GM21717 (cell line): ENCODE data around the gene PNP.

ENCODE experiments used
- ATAC-seq: cut with Tn5 transposase; IDR thresholded peaks from one replicate; pipeline ENCODE4 v1.9.1; 2021; ENCODE audit warnings: mild to moderate bottlenecking, moderate library complexity; ENCODE audit not compliant: unreplicated experiment

The PNP gene

DNA sequence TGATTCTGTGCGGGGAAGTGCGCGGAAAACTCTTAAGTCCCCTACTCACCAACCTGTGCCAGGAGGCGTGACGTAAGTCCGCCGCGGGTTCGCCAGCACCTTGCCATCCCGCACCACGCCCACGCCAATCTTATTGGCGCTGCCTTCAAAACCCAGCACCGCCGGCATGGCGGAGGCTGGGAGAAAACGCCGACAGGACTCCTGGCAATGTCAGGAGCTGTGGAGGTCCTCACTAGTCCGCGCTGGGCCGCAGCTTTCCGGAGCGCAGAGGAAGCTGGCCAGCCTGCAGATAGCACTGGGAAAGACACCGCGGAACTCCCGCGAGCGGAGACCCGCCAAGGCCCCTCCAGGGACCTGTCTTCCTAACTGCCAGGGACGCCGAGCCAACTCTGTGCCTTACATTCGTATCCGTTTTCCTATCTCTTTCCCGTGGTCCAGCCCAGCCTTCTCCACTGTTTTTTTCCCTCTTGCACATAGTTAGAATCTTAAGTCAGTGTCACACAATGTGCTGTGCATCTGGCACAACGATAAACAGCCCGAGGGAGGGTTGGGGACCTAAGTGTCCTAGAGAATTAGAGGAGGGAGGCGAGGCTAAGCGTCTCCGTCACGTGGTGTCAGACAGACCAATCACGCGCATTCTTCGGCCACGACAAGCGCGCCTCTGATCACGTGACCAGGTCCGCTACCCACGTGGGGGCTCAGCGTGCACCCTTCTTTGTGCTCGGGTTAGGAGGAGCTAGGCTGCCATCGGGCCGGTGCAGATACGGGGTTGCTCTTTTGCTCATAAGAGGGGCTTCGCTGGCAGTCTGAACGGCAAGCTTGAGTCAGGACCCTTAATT, 14.5 kb upstream of the PNP start, which contains the start of the genes APEX1 and OSGEP:
APEX1 (plus strand) TSS at position 711 of the 839 bp plus-strand sequence. CDS start 420 bp downstream, outside the sequence.
OSGEP (minus strand) TSS at position 297 of the 839 bp plus-strand sequence; CDS start at position 168, 129 bp downstream.
- ATAC-seq: peak; percentile 80

DNA sequence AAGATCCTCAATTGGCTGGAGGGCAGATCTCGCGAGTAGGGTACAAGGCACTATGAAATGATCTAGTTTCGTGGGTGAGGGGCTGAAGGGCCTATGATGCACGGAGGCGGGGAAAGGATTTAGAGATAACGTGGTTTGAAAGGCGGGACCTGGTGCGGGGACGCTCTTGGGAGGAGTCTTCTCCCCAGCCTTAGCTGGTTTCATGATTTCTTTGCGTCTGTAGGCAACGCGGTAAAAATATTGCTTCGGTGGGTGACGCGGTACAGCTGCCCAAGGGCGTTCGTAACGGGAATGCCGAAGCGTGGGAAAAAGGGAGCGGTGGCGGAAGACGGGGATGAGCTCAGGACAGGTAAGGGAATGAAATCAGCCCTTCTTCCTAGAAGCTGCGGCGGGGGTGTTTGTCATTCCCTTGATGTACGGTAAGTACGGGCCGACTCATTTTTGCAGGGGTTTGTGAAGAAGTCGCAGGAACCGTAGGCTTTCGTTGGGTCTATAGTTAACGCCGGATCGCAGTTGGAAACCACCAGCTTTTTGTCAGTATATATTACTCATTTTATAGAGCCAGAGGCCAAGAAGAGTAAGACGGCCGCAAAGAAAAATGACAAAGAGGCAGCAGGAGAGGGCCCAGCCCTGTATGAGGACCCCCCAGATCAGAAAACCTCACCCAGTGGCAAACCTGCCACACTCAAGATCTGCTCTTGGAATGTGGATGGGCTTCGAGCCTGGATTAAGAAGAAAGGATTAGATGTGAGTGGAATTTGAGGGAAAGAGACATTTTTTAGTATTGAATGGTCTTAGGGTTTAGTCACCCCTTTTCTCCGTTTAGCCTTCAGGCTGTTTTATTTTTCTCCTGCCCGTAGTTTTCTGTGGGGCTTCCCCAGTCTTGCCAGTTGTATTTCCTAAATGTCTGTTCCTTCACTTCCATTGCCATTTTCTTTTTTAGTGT, 13.6 kb upstream of the PNP start:
- peak; percentile 42 for ATAC-seq

DNA sequence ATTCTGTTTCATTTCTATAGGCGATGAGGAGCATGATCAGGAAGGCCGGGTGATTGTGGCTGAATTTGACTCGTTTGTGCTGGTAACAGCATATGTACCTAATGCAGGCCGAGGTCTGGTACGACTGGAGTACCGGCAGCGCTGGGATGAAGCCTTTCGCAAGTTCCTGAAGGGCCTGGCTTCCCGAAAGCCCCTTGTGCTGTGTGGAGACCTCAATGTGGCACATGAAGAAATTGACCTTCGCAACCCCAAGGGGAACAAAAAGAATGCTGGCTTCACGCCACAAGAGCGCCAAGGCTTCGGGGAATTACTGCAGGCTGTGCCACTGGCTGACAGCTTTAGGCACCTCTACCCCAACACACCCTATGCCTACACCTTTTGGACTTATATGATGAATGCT, 12.2 kb upstream of the PNP start:
- no peak for ATAC-seq

DNA sequence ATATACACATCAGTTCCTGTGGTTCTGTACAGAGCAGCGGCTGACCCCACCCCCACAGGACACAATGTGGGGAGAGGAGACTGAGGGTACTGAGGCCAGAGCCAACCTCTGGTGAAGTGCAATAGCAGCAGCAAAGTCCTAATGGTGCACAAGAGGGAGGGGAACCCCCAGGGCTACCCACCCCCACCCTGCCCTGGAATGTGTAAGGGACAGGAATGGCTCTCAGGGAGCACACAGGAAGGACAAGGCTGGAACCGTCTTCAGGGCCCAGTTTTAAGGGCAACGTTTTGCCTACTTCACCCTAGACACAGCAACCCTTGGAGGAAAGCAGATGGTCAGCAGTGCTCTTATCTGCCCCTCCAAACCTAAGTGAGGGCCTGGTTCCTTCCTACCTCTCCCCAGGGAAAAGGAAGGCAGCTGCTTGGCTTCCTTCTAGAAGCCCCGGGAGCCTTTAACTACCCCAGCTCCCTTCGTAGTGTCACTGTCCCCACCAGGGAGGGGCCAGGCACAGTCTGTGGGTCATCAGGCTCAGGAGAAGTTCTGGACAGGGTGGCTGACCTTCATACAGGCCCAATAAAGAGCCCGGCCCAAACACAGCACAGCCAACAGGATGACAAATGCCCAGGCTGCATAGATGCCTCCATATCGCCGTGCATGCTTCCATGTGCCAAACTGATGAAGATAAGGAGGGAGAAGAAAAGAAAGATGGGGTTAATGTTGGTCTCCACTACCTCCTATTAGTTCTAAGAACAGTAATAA, 11.0 kb upstream of the PNP start:
- no peak for ATAC-seq

DNA sequence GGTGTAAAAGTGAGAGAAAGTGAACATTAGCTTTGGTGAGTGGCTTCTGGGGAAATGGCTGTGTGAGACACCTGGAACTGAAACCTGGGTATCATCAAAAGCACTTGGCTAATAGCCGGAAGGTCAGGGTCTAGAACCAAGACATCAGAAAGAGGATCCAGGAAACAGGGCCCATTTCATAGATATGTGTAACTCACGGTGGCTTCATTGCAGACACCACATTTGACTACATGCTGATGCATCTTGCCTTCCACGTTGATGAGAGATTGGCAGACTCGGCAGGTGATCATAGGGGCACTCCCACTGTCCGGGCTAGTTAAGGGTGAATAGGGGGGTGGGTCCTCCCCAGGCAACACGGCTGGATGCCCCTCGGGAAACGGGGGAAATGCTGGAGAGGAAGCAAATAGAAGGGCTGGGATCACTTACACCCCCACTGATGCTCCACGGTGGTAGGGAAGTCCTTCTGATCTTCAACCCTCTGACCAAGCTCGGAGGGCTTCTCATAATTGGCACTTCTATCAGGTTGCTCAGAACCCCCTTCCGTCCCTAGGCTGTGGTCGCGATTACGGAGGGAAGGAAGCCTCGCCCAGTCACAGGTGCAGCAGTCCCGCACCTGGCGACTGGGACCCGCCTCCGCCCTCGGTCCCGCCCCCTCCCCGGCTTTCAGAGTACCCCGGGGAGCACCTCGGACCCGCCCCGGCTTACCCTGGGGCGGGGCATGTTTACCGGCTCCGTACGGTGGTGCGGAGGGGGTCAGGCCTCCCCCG, 8.6 kb upstream of the PNP start:
- peak; percentile 6 for ATAC-seq

DNA sequence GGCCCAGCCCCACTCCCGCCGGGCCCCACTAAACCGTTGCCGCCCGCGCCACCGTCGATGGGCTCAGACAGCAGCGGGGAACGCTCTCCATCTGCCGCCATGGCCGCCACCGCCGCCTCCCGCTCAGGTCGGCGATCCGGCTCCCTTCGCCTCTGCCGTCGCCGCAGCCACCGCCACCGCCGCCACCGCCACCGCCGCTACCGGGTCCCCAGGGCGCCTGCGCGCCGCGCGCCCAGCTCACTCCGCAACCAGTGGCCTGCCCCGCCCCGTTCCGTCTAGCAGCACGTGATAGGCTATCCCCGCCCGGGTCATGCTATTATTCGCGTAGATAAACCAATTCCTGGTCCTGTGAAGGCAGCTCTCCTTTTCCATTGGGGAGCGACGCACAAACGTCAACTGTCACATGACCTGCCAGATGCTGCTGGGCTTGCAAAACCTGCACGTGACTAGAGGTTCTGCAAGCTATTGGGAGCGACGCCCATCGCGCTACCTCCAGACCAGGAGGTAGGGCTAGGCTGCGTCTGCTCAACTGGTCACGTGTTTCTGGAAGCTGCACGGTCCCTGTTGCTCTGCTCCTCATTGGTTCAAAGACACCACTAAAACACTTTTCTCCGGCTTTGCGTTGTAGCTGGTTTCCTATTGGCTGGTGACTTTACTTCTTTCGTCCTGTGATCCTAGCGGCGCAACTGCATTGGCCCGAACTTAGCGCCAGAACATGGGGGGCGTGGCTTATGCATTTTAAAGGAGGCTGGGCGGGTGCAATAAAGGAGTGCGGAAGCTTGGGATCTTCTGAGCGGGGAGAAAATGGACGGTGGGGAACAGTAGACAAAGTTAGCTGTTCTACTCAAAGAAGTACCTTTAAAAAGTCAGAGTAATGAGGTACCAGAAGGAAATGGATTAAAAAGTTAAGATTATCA, 7.7 kb upstream of the PNP start, which contains the start of gene PIP4P1:
PIP4P1 (minus strand) TSS at position 210 of the 917 bp plus-strand sequence; CDS start at position 101, 109 bp downstream.
- peak; percentile 91 for ATAC-seq

DNA sequence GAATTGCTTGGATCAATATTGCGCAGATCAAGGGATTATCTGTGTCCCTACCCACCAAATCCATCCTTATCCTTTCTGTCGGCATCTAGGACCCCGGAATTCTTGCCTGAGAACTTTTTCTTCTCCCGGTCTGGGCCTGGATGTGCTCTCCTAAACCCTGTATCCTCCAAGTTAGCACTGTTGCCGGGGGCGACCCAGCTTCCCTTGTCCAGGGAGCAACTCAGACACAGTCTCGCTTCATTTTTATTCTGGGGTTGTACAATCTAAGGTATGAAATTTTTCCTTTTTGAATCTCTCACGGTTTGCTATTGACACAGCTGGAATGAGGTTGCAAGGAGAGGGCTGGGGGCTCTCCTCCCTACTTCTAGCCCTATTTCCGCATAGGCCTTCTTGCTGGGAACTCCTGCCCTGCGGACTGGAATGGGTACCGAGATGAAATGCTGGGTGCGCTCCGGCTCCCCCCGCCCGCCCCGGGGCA, 403 bp upstream of the PNP start:
- no peak for ATAC-seq

DNA sequence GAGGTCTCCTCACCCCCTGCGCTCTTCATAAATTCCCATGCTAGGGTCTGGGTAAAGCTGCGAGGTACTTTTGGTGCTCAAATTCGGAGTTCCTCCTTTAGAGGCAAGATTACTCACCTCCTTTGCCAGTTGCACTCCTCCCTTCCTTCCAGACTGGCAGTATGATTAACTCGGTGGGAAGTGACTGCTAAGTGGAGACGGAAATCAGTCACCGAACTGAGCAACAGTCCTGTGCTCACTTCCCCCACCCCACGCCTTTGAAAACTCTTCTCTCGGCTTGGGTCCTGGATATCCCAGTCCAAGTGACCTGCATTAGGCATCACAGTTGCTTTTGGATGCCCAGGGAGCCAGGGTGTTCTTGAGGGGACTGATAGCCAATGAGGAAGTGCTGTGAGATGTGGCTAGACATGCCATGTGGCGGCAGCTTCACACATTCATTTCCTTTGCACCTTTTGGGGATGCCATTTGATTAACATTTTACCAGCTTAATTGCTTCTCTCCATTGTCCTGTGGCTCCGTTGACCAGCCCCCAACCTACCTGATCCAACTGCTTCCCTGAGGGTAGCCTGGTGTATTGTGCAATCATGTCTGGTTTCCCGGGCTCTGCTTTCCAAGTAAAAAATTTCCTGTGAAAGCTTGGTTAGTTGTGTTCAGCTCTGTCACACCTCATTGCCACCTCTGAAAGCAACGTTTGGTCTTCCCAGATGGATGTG, 840 bp downstream of the PNP start:
- peak; percentile 40 for ATAC-seq

DNA sequence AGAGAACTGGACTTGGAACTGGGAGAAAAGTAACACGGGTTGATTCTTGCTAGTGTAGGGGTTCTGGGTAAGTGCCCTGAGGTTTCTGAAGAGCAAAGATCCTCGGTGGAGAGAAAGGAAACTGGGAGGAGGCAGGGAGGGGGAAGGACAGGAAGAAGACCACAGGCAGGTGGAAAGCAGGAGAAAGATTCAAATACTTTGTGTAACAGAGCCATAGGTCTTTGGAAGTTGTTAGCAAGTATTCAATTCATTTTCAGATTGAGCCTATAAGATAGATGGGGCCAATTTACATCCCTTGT, 1.3 kb downstream of the PNP start:
- ATAC-seq: no peak

DNA sequence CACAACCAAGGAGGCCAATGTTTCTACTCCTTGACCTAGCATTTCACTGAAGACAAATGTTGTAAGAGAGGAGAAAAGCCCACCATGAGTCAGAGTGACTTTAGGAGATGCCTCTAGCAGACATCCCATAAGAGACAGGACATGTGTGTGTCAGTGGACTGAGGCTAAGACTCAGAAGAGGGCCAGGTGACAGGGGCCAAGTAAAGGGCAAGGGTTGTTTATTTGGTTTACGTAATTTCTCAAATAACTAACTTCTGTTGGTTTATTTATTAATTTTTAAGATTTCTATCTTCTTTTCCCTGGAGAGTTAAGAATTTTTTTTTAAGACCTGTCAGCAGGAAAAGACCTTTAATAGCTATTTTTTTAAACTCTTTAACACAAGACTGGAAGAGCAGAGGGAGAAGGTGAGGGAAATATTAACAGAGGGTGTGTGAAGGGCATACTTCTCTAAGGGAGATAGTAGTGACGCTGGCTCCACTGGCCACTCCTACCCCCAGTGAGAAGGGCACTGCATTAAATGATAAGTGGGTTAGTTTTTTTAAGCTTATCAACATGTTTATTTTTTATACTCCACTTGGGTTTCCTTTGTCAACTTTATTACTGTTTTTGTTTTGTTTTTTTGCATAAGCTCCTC, 3.4 kb downstream of the PNP start:
- no peak for ATAC-seq

DNA sequence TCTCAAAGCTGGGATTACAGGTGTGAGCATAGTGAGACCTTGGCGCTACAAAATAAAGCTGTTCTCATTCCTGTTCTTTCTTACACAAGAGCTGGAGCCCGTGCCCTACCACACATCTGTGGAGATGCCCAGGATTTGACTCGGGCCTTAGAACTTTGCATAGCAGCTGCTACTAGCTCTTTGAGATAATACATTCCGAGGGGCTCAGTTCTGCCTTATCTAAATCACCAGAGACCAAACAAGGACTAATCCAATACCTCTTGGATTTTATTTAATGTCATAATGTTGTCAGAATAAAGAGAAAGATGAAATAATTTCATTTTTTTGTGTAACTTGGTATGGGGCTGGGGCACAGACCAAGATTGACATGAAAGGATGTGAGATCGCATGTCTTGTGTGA, 7.6 kb downstream of the PNP start:
- no peak for ATAC-seq

DNA sequence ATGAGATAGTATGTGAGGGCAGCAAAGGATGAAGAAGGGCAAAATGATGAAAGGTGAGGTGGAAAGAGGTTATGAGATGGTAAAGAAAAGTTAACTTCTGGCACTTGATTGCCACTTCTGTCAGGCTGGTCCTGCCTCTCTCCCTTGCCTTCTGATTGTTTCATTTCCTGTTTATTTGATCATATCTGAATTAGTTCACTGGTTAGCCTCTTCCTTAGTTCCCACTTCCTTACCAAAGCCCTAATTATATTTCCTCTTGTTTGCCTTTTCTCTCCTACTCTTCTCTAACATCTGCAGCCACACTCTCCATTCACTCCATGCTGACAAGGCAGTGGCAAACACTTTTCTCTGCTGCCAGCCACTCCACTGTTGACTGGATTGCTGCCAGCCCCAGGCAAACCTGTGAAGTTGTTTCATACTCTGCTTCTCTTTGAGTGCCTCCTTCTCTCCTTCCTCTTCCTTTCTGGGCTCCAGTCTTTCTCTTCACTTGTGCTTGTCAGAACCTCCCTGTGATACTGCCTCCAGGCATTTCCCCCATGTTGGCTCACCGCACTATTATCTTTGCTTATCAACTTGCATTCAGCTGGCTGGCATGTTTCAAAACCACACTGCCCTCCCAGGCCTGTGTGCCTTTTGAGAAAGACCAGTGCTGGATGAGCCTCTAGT, 8.1 kb downstream of the PNP start:
- ATAC-seq: no peak

DNA sequence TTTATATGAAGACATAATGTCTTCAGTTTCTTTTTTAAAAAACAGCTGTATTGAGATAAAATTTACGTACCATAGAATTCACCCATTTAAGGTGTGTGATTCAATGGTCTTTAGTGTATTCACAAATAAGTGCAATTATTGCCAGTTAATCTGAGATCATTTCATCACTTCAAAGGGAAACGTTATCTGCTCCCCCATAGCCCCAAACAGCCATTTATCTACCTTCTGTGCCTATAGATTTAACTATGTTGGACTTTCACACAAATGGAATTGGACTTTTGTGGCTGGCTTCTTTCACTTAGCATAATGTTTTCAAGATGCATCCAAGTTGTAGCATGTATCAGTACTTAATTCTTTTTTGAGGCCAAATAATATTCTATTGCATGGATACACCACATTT, 9.7 kb downstream of the PNP start:
- no peak for ATAC-seq

DNA sequence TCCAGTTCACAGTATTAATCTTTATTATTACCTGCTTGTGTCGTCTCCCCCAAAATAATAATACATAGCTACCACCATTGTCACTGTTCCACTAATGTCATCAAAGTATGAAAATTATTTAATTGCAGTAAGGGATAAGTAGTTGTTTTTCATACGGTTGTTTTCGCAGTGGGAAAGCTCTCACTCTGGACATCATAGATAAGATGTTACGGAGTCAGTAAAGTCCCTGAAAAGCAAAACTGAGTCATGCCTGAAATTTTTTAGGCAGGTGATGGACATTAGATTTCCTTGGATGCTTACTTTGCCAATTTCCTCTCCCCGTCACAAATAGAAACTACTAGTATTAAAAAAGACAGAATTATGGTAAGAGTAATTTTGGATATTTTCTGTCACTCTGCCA, 13.2 kb downstream of the PNP start:
- no peak for ATAC-seq

DNA sequence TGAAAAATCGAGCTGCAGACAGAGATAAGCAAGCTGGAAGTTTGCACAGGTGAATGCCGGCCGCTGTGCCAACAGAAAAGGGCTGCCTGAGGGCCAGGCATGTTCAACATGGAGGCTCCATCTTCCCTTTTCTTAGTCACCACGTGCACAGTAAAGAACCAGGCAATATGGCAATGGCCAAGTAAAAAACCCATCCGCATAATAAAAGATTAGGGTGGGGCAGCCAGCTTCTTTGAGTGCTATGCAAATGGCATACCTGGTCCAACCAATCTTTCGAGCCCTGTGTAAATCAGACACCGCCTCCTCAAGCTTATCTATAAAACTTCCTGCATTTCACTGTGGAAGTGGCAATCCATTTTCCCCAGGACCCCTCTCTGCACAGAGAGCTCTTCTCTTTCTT, 16.7 kb downstream of the PNP start:
- no peak for ATAC-seq

DNA sequence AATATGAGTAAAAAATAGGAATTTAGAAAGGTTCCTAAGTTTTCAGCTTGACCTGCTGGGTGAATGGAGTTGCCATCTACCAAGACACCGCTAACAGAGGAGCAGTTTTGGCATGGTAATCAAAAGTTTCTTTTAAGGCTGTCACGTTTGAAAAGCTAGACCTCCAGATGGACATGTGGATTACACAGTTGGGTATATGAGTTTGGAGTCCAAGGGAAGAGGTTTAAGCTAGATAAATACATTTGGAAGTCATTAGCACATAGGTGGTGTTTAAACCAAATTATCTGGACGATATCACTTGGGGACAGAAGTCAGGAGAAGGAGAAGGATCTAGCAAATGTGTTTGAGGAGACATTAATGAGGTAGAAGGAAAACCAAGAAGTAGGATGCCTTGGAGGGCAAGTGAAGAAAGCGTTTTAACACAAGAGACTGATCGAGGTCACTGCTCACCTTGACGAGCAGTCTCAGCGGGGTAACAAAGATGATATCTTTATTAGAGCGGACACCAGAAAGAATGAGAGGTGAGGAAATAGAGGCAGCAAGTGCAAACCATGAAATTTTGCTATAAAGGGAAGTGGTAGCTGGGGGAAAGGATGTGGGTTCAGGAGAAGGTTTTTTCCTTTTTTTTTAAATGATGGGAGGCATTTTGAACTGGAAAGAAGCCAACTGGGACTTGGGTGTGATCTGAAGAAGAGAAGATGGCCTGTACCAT, 17.6 kb downstream of the PNP start:
- no peak for ATAC-seq

DNA sequence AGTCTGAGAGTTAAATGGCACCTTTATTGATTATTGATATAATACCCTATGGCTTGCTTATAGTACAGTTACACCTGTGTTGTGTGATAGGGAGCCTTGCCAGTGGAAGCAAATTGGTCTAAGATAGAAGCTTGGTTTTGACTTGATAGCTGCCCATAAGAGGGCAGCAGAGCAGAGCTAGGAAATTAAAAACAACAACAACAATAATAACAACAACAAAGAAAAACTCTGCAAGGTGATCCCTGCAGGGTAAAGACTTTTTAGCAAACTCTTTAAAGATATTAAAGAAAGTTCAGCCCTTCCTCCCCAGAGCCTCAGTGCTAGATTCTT, 18.2 kb downstream of the PNP start:
- ATAC-seq: no peak
